ENCODE data around the gene LMAN2.
A peak's percentile ranks its signal among the peaks of the same experiment; 100 is the strongest.

LMAN2 gene

GRCh38 chr5:177300951-177301350, 50.5 kb downstream of the LMAN2 start:
- TF ChIP-seq, protein P1, sequence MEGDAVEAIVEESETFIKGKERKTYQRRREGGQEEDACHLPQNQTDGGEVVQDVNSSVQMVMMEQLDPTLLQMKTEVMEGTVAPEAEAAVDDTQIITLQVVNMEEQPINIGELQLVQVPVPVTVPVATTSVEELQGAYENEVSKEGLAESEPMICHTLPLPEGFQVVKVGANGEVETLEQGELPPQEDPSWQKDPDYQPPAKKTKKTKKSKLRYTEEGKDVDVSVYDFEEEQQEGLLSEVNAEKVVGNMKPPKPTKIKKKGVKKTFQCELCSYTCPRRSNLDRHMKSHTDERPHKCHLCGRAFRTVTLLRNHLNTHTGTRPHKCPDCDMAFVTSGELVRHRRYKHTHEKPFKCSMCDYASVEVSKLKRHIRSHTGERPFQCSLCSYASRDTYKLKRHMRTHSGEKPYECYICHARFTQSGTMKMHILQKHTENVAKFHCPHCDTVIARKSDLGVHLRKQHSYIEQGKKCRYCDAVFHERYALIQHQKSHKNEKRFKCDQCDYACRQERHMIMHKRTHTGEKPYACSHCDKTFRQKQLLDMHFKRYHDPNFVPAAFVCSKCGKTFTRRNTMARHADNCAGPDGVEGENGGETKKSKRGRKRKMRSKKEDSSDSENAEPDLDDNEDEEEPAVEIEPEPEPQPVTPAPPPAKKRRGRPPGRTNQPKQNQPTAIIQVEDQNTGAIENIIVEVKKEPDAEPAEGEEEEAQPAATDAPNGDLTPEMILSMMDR (IDR thresholded peaks at IDR 0.05; ENCODE audit: poor library complexity, severe bottlenecking) = no peak
- peak overlapping the region; percentile 75 for H3K27ac ChIP-seq (ENCODE audit: poor library complexity, severe bottlenecking)
- H3K4me1 ChIP-seq (ENCODE audit: insufficient read depth, poor library complexity, severe bottlenecking) = peaks cover 28% of the 10 kb centered on the region

GRCh38 chr5:177300236-177300880, 51.1 kb downstream of the LMAN2 start:
- TF ChIP-seq, protein P1 (IDR thresholded peaks at IDR 0.05; ENCODE audit: poor library complexity, severe bottlenecking) = no peak
- ATAC-seq (ENCODE audit: low read depth) (peak; percentile 3; the same call in 1 of the 3 replicates), DNase-seq (ENCODE audit: low spot score) (no peak)
- Histone ChIP-seq H3K36me3 (ENCODE audit: low read depth) (peaks cover 37% of the 10 kb centered on the region), H3K27me3 (ENCODE audit: insufficient read depth, poor library complexity, severe bottlenecking) (no peaks in the 10 kb centered on the region), H3K27ac (ENCODE audit: poor library complexity, severe bottlenecking) (peak overlapping the region; percentile 75), H3K4me1 (ENCODE audit: insufficient read depth, poor library complexity, severe bottlenecking) (peaks cover 28% of the 10 kb centered on the region), H3K9me3 (ENCODE audit: severe bottlenecking) (no peaks in the 10 kb centered on the region), H3K4me3 (ENCODE audit: severe bottlenecking) (no peak overlapping the region)

More at GRCh38 chr5:177300951-177301350, 50.5 kb downstream of the LMAN2 start:
- ATAC-seq (ENCODE audit: low read depth) (no peak), DNase-seq (ENCODE audit: low spot score) (no peak)
- H3K27me3 ChIP-seq (ENCODE audit: insufficient read depth, poor library complexity, severe bottlenecking) = no peaks in the 10 kb centered on the region
- H3K36me3 ChIP-seq (ENCODE audit: low read depth) = peaks cover 37% of the 10 kb centered on the region
- H3K9me3 ChIP-seq (ENCODE audit: severe bottlenecking) = no peaks in the 10 kb centered on the region
- no peak overlapping the region for H3K4me3 ChIP-seq (ENCODE audit: severe bottlenecking)

DNA sequence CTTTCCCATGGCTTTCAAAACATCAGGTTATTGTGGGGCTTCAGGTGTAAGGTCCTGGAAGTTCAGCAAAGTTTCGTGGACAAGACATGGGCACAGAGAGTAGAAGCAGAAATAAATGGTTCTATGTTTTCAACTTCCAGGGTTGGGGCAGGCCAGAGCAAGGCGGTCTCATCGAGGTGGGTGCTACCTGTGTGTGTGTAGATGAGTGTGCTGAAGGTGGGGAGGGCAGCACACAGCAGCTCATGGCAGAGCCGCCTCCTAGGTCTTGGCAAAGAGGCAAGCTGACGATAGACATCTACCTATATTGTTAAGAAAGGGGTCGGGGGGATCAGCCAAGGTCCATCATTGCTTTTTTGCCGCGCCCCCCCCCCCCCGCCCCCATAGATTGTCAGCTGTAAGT, 51.8 kb downstream of the LMAN2 start:
- no peak for ATAC-seq (ENCODE audit: low read depth)
- peak overlapping the region; percentile 75 for H3K27ac ChIP-seq (ENCODE audit: poor library complexity, severe bottlenecking)
- TF ChIP-seq, protein P1 (IDR thresholded peaks at IDR 0.05; ENCODE audit: poor library complexity, severe bottlenecking) = no peak
- H3K36me3 ChIP-seq (ENCODE audit: low read depth) = peaks cover 37% of the 10 kb centered on the region
- no peaks in the 10 kb centered on the region for H3K9me3 ChIP-seq (ENCODE audit: severe bottlenecking)
- peaks cover 28% of the 10 kb centered on the region for H3K4me1 ChIP-seq (ENCODE audit: insufficient read depth, poor library complexity, severe bottlenecking)
- no peak for DNase-seq (ENCODE audit: low spot score)
- no peaks in the 10 kb centered on the region for H3K27me3 ChIP-seq (ENCODE audit: insufficient read depth, poor library complexity, severe bottlenecking)
- no peak overlapping the region for H3K4me3 ChIP-seq (ENCODE audit: severe bottlenecking)

DNA sequence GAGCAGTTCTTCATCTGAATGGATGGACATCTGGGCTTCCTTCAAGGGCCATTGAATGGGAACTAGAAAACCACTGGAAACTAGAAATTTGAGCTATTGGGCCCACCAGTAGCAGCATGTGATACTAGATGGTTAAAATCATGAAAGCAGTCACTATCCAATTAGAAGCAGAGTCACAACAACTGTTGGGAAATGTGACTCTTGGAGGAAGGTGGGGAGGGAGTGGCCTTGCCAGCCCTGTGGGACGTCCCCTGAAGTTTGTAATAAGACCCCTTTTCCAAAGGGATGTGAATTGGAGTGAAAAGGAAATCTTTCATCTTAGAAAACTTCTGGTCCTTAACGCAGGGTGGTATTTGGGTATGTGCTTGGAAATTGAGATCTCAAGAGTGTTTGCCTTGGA, 53.5 kb downstream of the LMAN2 start:
- no peak overlapping the region for H3K4me3 ChIP-seq (ENCODE audit: severe bottlenecking)
- DNase-seq (ENCODE audit: low spot score) (no peak), ATAC-seq (ENCODE audit: low read depth) (no peak)
- H3K27ac ChIP-seq (ENCODE audit: poor library complexity, severe bottlenecking) = no peak overlapping the region
- peaks cover 28% of the 10 kb centered on the region for H3K4me1 ChIP-seq (ENCODE audit: insufficient read depth, poor library complexity, severe bottlenecking)
- H3K36me3 ChIP-seq (ENCODE audit: low read depth) = peaks cover 54% of the 10 kb centered on the region
- no peaks in the 10 kb centered on the region for H3K27me3 ChIP-seq (ENCODE audit: insufficient read depth, poor library complexity, severe bottlenecking)
- TF ChIP-seq, protein P1 (IDR thresholded peaks at IDR 0.05; ENCODE audit: poor library complexity, severe bottlenecking) = no peak
- no peaks in the 10 kb centered on the region for H3K9me3 ChIP-seq (ENCODE audit: severe bottlenecking)

GRCh38 chr5:177296581-177296980, 54.9 kb downstream of the LMAN2 start:
- H3K9me3 ChIP-seq (ENCODE audit: severe bottlenecking) = no peaks in the 10 kb centered on the region
- H3K4me1 ChIP-seq (ENCODE audit: insufficient read depth, poor library complexity, severe bottlenecking) = peaks cover 16% of the 10 kb centered on the region
- no peak overlapping the region for H3K4me3 ChIP-seq (ENCODE audit: severe bottlenecking)
- no peaks in the 10 kb centered on the region for H3K27me3 ChIP-seq (ENCODE audit: insufficient read depth, poor library complexity, severe bottlenecking)
- no peak for ATAC-seq (ENCODE audit: low read depth)
- TF ChIP-seq, protein P1 (IDR thresholded peaks at IDR 0.05; ENCODE audit: poor library complexity, severe bottlenecking) = no peak
- no peak overlapping the region for H3K27ac ChIP-seq (ENCODE audit: poor library complexity, severe bottlenecking)
- H3K36me3 ChIP-seq (ENCODE audit: low read depth) = peaks cover 68% of the 10 kb centered on the region
- no peak for DNase-seq (ENCODE audit: low spot score)
